NOMO-1 treated with DMSO at 0.1 percent for 48 hours (cell line): Measurements from ENCODE around the gene SIRPD.
"Not testable (repeated sequence)": the region's sequence is repeated elsewhere in the genome, so short reads cannot be mapped to it uniquely, and the experiment has no call there.

Experiments used
- DNase-seq: peaks from one replicate; lab custom pipeline; 2025; ENCODE audit not compliant: unreplicated experiment; lab: John Stamatoyannopoulos, UW

Gene SIRPD

GRCh38 chr20:1497371-1497770, 60.1 kb downstream of the SIRPD start:
- DNase-seq: not testable (repeated sequence)

GRCh38 chr20:1496930-1497329, 60.6 kb downstream of the SIRPD start:
- no peak for DNase-seq

- peak; percentile 18 for DNase-seq
These were observed 63.1 kb downstream of the SIRPD start for GRCh38 chr20:1494436-1494835.

- no peak for DNase-seq
These were observed 64.0 kb downstream of the SIRPD start for GRCh38 chr20:1493536-1493935.

DNA sequence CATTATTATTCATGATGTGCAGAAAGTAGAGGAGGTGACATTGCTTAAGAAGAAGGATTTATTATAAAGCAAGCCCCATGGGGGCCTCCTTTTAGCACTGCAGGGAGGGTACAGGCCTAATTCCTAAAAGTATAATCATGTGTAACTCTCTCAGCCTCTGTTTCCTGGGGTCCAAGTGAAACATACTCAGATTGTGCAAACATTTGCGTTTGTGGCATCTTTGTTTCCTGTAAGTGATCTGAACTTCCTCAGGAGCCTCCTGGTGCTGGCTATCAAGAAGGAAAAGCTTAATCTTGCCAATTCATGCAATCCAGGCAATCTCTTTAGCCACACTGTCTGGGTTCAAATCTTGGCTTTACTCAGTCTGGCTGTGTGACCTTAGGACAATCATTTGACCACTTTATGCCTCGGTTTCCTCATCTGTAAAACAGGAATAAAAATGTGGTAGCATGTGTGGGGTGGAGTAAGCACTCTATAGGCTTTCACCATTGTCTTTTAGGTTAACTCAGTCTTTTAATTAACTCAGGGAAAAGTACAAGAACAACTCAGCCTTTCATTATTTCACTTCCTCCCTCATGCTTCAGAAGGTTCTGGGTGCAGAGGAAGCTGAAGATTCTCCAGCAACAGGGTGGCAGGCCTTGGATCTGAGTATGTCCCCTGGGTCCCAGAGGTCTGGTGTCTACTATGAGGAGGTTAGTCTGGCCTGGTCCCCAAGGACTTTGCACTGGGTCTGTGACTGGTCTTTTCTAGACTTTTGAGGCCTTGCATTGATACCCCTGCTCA, 65.5 kb downstream of the SIRPD start:
- DNase-seq: peak; percentile 57

DNA sequence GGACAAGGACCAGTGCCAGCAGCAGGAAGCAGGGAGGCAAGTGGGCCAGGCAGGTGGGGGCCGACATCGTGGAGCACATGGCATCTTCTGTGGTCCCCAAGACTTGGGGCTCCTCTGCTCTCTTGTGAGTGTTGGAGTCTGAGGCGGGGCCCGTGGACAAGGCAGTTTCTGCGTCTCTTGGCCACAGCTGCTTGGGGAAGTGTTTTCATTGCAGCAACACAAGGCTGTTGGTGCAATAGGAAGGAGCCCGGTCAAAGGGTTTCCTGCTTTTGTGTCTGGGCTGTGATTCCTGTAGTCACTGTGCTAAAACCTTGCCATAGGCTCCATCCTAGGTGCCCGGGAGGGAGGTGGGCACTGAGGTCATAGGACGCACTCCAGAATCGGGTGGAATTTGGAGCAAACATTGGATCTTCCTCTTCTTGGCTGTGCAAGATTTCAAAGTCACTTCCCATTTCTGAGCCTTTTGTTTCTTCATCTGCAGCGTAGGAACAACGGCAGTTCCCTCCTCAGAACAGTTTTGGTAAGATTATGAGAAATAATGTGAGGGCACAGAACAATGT, 66.1 kb downstream of the SIRPD start, which contains the start of gene SIRPB2:
SIRPB2 (minus strand) TSS at position 140 of the 560 bp plus-strand sequence; CDS start at position 79, 61 bp downstream.
- peak; percentile 90 for DNase-seq

DNA sequence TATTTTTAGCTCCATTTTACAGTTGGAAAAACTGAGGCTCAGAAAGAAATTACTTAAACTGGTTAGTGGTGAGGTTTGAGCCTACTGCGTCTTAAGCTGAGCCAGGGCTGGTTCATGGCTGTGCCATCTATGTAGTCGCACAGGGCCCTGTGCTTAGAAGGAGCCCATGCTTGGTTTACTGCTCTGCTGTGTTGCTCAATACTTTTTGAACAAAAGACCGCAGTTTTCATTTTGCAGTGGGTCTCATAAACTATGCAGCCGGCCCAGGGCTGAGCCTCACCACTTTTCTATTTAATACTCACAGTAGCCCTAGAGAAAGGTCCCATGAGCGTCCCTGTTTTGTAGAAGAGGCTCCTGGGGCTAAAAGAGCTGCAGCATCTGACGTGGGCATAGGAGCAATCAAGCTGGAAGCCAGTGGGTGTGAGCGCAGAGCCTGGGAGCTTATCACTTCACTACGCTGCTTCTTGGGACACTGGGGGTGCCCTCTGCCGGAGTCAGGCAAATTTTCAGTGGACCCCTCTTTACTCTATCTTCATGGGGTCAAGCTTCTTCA, 66.8 kb downstream of the SIRPD start:
- DNase-seq: peak; percentile 41

DNA sequence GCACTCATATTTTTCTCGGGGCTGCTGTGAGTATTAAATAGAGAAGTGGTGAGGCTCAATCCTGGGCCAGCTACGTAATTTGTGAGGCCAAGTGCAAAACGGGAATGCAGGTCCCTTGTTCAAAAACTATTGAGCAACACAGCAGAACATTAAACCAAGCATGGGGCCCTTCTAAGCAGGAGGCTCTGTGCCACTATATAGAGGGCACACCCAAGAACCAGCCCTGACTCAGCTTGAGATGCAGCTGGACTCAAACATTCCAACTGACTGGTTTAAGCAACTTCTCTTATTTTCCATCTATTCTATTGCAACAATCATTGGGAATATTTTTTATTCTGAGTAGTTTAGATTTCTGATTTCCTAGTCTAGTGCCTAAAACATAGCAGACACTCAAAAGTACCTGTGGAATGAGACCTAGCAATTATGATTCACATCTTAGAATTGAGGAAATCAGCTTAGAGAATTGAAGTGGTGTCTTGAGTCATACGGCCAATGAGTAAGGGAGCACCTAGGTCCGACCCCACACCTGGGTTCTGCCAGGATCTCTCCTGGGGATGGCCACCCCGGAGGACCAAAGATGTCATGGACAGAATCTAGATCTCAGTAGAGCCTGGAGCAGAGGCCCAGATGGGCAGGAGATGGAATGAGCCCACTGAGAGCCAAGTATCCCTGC, 67.6 kb downstream of the SIRPD start:
- DNase-seq: peak; percentile 93

- no peak for DNase-seq
These were observed 68.2 kb downstream of the SIRPD start for GRCh38 chr20:1489325-1489724.

DNA sequence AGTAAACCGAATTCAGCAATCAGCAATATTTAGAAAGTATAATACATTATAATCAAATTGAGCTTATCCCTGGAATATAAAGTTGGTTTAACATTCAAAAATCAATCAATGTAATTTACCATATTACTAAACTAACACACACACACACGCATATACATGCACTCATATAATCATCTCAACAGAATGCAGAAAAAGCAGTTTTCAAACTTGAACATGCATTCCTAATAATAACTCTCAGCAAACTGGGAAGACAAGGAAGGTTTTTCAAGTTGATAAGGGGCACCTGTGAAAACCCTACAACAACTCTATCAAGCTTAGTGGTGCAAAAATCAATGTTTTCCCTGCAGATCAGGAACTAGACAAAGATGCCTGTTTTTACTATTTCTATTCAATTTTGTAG, 70.9 kb downstream of the SIRPD start:
- DNase-seq: no peak

DNA sequence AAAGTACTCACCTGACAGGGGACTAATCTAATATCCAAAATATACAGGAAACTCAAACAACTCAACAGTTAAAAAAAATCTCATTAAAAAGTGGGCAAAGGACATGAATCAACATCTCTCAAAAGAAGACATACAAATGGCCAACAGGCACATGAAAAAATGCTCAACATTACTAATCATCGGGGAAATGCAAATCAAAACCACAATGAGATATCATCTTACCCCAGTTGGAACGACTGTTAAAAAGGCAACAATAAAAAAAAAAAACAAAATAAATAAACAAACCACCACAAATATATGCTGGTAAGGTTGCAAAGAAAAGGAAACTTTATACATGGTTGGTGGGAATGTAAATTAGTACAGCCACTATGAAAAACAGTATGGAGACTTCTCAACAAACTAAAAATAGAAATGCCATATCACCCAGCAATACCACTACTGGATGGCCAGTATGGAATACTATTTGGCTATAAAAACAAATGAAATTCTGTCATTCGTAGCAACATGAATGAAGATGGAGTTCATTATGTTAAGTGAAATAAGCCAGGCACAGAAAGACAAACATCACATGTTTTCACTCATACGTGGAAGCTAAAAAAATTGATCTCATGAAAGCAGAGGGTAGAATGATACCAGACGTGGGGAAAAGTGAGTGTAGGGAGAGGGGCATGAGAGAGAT, 72.9 kb downstream of the SIRPD start:
- DNase-seq: no peak
